Fibroblast of peridontal ligament (primary cell): ENCODE data around the gene UGT3A1.

Source experiments
- DNase-seq: peaks from one replicate; pipeline ENCODE4 v3.0.0-alpha.2; 2010; ENCODE audit errors: extremely low read depth

The UGT3A1 gene

GRCh38 chr5:35919191-35919590 is 72.0 kb downstream of the UGT3A1 start:
- DNase-seq: peak; percentile 95

- DNase-seq: no peak
Observed at GRCh38 chr5:35908814-35909213, 82.4 kb downstream of the UGT3A1 start.

GRCh38 chr5:35908228-35908627 is 83.0 kb downstream of the UGT3A1 start:
- no peak for DNase-seq

- no peak for DNase-seq
Observed at GRCh38 chr5:35904443-35905132, 86.6 kb downstream of the UGT3A1 start.

- no peak for DNase-seq
Observed at GRCh38 chr5:35903631-35904203, 87.5 kb downstream of the UGT3A1 start.

- no peak for DNase-seq
Observed at GRCh38 chr5:35902046-35902672, 89.0 kb downstream of the UGT3A1 start.
